Measurements from ENCODE around the gene DNAAF5. TPM values are rescaled to one million over a fixed set of nuclear protein-coding genes. Genes with fewer than 3 reads are reported as not detected.

Gene DNAAF5
- total RNA-seq (14.2 and 23.5 TPM in 2 replicates), polyA plus RNA-seq (18.7 and 19.0 TPM in 2 replicates)

DNA sequence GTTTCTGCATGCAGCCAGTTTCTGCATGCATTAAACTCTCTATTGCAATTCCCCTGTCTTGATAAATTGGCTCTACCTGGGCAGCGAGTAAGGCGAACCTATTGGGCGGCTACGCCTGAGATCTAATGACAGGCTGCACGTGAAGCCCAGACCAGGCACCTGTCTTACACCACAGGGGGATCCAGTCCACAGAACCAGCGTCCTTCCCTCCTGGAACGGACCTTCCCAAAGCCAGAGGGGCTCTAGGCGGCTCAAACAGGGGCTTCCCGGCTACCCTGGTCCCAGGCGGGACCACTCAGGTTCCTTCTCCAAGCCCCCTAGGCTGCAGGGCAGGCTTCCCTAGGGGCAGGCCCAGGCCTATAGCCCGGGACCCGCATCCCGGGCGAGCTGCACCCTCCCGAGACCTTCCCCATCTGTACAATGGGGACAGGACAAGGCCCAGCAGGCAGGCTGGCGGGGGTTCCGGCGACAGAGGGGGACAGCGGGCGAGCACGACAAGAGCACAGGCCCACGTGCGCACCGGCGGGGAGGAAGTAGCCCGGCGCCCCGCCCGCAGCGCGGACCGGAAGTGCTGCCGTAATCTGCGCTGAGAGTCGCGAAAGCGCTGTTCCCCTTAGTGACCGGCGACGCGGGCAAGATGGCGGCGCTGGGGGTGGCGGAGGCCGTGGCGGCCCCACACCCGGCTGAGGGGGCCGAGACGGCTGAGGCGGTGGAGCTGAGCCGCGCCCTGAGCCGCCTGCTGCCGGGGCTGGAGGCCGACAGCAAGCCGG lies at the start of gene DNAAF5:
Gene DNAAF5, plus strand, starts transcription at position 616 of the 770 bp plus-strand sequence. Its CDS starts 22 bp downstream, at position 638.
- peak; percentile 92 for DNase-seq (ENCODE audit: low spot score)

GRCh38 chr7:676972-677385 lies 49.5 kb upstream of the DNAAF5 start:
- H3K9me3 ChIP-seq (ENCODE audit: low read depth): no peaks in the 10 kb centered on the region
- H3K36me3 ChIP-seq (replicated peaks; ENCODE audit: insufficient read depth, low read depth): no peaks in the 10 kb centered on the region
- no peaks in the 10 kb centered on the region for H3K79me2 ChIP-seq
- no peak overlapping the region for H3K4me2 ChIP-seq
- TF ChIP-seq EZH2phosphoT487 (IDR thresholded peaks at IDR 0.05; ENCODE audit: low read depth, severe bottlenecking, unreplicated experiment) (no peak), EZH2 (IDR thresholded peaks at IDR 0.05; ENCODE audit: borderline replicate concordance) (no peak), CTCF (IDR thresholded peaks at IDR 0.05; ENCODE audit: poor library complexity) (no peak)
- no peak for DNase-seq (ENCODE audit: low spot score)
- no peak overlapping the region for H3K4me3 ChIP-seq
- no peak overlapping the region for H2AFZ ChIP-seq
- over 99% methylated on average over 15 of the region's 23 CpGs for WGBS (ENCODE audit: low lambda C conversion rate, missing lambda C conversion rate)
- H3K4me1 ChIP-seq (ENCODE audit: insufficient read depth): no peaks in the 10 kb centered on the region
- no peak overlapping the region for H3K27ac ChIP-seq
- no peaks in the 10 kb centered on the region for H3K9me2 ChIP-seq (replicated peaks; ENCODE audit: insufficient read depth)
- H3K27me3 ChIP-seq: no peaks in the 10 kb centered on the region
- H4K20me1 ChIP-seq (ENCODE audit: insufficient read depth, poor library complexity, severe bottlenecking): no peaks in the 10 kb centered on the region

More for the DNA sequence above, at the start of gene DNAAF5:
- no peaks in the 10 kb centered on the region for H3K27me3 ChIP-seq
- H3K4me1 ChIP-seq (ENCODE audit: insufficient read depth): peaks cover 10% of the 10 kb centered on the region
- H3K4me3 ChIP-seq: peak within 1 kb of the TSS; percentile 90
- no peaks in the 10 kb centered on the region for H4K20me1 ChIP-seq (ENCODE audit: insufficient read depth, poor library complexity, severe bottlenecking)
- no peaks in the 10 kb centered on the region for H3K9me2 ChIP-seq (replicated peaks; ENCODE audit: insufficient read depth)
- H3K4me2 ChIP-seq: peak within 1 kb of the TSS; percentile 99
- no peaks in the 10 kb centered on the region for H3K36me3 ChIP-seq (replicated peaks; ENCODE audit: insufficient read depth, low read depth)
- TF ChIP-seq CTCF (IDR thresholded peaks at IDR 0.05; ENCODE audit: poor library complexity) (no peak), EZH2 (IDR thresholded peaks at IDR 0.05; ENCODE audit: borderline replicate concordance) (no peak), EZH2phosphoT487 (IDR thresholded peaks at IDR 0.05; ENCODE audit: low read depth, severe bottlenecking, unreplicated experiment) (no peak)
- no peaks in the 10 kb centered on the region for H3K9me3 ChIP-seq (ENCODE audit: low read depth)
- peak within 1 kb of the TSS; percentile 81 for H3K27ac ChIP-seq
- peaks cover 44% of the 10 kb centered on the region for H3K79me2 ChIP-seq
- 10% methylated on average over 48 of the region's 56 CpGs for WGBS (ENCODE audit: low lambda C conversion rate, missing lambda C conversion rate)
- peak within 1 kb of the TSS; percentile 94 for H2AFZ ChIP-seq

DNA sequence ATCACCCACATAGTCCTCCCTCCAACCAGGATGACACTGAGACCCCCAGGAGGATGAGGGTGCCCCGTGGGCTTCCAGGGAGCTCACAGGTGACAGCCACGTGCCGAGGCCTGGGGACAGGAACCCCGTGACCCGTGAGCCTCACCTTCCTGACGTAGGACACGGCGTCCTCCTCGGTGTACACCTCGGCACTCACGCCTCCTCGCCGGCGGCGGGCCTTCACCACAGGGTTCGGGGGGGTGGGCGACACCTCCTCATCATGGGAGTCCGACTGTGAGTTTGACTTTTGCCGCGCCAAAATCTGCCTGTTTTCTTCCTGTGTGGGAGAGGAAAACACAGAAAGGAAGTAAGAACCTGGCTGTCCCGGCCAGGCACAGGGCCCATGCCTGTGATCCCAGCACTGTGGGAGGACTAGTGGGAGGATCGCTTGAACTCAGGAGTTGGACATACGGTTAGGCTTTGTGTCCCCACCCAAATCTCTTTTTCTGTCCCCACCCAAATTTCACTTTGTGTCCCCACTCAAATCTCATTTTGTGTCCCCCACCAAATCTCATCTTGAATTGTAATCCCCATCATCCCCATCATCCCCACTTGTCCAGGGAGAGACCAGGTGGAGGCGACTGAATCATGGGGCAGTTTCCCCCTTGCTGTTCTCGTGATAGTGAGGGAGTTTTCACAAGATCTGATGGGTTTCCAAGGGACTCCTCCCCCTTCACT lies 45.9 kb upstream of the DNAAF5 start:
- no peak for DNase-seq (ENCODE audit: low spot score)
- Histone ChIP-seq H4K20me1 (ENCODE audit: insufficient read depth, poor library complexity, severe bottlenecking) (no peaks in the 10 kb centered on the region), H3K4me2 (no peak overlapping the region), H3K4me1 (ENCODE audit: insufficient read depth) (no peaks in the 10 kb centered on the region), H3K27ac (no peak overlapping the region), H3K79me2 (no peaks in the 10 kb centered on the region), H2AFZ (no peak overlapping the region), H3K9me3 (ENCODE audit: low read depth) (peaks cover 4% of the 10 kb centered on the region), H3K4me3 (no peak overlapping the region), H3K9me2 (replicated peaks; ENCODE audit: insufficient read depth) (no peaks in the 10 kb centered on the region), H3K27me3 (no peaks in the 10 kb centered on the region), H3K36me3 (replicated peaks; ENCODE audit: insufficient read depth, low read depth) (no peaks in the 10 kb centered on the region)
- no peak for TF ChIP-seq CTCF (IDR thresholded peaks at IDR 0.05; ENCODE audit: poor library complexity)
- WGBS (ENCODE audit: low lambda C conversion rate, missing lambda C conversion rate): over 99% methylated on average over 25 of the region's 25 CpGs
